HG02763 (cell line): ENCODE data around the gene SEL1L3.

Source experiments
- ATAC-seq: cut with Tn5 transposase; IDR thresholded peaks from one replicate; pipeline ENCODE4 v1.9.1; 2021; ENCODE audit warnings: mild to moderate bottlenecking, moderate library complexity; ENCODE audit not compliant: unreplicated experiment

SEL1L3 gene

GRCh38 chr4:25759101-25759500 lies 103.7 kb downstream of the SEL1L3 start:
- ATAC-seq = no peak

DNA sequence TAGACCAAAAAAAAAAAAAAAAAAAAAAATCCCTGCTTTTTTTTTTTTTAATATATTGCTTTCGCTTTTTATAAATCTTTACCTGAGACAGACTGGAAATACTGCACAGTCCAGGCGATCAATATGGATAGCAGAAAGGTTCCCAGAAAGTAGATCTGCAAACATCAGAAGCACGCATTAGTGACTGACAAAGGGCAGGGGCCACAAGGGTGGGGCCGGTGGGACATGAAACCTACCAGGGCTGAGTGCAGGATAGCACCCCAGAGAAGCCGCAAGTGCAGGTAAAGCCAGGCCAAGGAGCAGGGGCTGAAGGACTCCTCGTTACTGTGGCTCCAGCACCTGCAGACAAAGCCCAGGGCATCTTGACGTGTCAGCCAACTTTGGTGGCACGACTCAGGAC lies 105.3 kb downstream of the SEL1L3 start:
- ATAC-seq = no peak

GRCh38 chr4:25756503-25756902 lies 106.3 kb downstream of the SEL1L3 start:
- ATAC-seq = no peak

GRCh38 chr4:25755911-25756310 lies 106.9 kb downstream of the SEL1L3 start:
- no peak for ATAC-seq

DNA sequence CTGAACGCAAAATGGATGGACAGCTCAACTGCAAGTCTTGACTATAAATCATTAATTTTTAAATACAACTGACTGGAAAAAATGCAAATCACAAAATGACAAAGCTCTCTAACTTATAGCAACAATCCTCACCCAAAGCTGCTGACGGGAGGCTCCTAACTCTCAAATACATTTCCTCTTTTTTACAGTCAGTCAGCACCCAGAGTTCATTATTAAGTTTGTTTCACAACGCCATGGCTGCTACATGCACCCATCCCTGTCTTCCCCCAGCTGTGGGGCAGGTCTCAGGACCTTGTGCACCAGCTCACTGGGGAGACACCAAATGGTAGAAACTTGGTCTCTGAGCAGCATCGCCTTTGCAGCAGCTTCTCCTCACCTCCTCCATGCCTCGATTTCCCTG lies 109.5 kb downstream of the SEL1L3 start:
- ATAC-seq = no peak

- ATAC-seq = no peak
Measured at GRCh38 chr4:25750874-25751273, 111.9 kb downstream of the SEL1L3 start.

GRCh38 chr4:25749150-25749794 lies 113.5 kb downstream of the SEL1L3 start:
- ATAC-seq = no peak

- ATAC-seq = no peak
Measured at GRCh38 chr4:25743971-25744370, 118.8 kb downstream of the SEL1L3 start.

DNA sequence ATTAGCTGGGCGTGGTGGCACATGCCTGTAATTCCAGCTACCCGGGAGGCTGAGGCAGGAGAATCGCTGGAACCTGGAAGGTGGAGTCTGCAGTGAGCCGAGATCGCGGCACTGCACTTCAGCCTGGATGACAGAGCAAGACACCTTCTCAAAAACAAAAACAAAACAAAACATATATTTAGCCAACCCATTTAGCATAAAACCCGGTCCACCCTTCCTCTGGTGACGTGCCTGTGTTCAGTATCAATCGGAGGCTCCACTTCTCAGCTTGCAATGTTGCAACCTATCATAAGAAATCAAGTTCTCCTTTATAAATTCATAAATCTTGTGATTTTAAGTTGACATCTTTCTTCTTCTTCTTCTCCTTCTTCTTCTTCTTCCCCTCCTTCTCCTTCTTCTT lies 133.2 kb downstream of the SEL1L3 start:
- ATAC-seq = no peak

GRCh38 chr4:25728886-25729285 lies 133.9 kb downstream of the SEL1L3 start:
- ATAC-seq = no peak

GRCh38 chr4:25727711-25728493 lies 134.9 kb downstream of the SEL1L3 start:
- no peak for ATAC-seq

DNA sequence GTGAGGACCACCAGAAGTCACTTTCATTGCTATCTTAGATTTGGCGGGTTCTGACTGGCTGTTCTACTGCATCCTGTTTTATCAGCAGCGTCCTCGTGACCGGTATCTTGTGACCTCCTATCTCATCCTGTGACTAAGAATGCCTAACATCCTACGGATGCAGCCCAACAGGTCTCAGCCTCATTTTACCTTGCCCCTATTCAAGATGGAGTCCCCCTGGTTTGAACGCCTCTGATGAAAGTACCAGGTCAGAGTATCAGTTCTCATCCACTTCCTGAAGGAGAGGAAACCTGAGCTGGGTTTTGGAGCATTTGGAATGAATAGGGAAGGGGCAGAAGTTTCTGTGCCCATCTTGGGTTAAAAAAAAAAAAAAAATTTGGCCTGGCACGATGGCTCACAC lies 136.9 kb downstream of the SEL1L3 start:
- no peak for ATAC-seq

DNA sequence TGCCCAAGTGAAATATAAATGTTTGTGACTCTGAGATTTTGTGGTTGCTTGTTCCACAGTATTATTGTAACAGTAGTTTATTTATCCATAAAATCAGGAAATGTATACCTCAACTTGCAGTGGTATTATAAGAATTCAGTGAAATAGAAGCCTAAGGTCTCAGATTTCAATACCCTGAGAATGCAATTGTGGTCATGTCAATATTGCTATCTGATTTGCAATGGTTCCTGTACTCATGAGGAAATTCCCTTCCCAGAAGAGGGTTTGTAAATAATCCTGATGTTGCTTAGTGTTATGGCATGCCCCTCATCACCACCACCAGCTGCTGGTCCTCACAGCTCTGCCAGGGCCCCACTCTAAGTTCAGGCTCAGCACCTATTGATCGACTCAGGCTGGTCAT lies 139.4 kb downstream of the SEL1L3 start:
- ATAC-seq = no peak

GRCh38 chr4:25722964-25723363 lies 139.8 kb downstream of the SEL1L3 start:
- no peak for ATAC-seq

- ATAC-seq = no peak
Measured at GRCh38 chr4:25713812-25714211, 149.0 kb downstream of the SEL1L3 start.

GRCh38 chr4:25712611-25713010 lies 150.2 kb downstream of the SEL1L3 start:
- ATAC-seq = no peak

- ATAC-seq = no peak
Measured at GRCh38 chr4:25710637-25711036, 152.2 kb downstream of the SEL1L3 start.

GRCh38 chr4:25704516-25704915 lies 158.3 kb downstream of the SEL1L3 start:
- no peak for ATAC-seq

GRCh38 chr4:25703731-25704388 lies 158.9 kb downstream of the SEL1L3 start:
- no peak for ATAC-seq

DNA sequence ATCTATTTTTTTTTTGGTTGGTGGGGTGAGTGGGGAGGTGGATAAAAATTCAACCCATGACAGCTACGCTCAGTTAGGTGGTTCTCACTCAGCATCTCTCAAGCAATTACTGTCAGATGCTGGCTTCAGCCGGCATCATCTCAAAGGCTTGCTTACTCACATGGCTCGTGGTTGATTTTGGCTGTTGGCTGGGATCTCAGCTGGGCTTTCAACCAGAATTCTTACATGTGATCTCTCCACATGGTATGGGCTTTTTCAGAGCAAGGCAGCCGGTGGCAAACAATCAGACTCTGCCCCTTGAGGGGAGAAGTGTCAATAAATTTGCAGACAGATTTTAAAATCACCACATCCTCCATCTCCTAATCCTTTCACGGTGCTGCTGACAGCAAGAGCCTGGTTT lies 159.9 kb downstream of the SEL1L3 start:
- ATAC-seq = no peak

DNA sequence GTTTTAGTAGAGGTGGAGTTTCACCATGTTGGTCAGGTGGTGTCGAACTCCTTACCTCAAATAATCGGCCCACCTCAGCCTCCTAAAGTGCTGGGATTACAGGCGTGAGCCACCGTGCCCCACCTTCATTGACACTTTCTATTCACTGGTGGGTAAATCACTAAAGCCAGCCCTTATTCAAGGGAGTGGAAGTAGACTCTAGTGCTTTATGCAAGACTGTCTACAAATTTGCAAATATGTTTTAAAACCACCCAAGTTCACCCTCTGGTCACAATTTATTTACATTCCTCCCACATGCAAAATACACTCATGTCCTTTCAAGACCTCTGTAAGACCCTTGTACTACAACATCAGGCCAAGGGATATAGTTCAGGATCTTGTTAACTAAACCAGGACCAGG lies 162.1 kb downstream of the SEL1L3 start:
- ATAC-seq = no peak

- ATAC-seq = no peak
Measured at GRCh38 chr4:25697516-25697915, 165.3 kb downstream of the SEL1L3 start.
